COLO829 (cell line): ENCODE measurements around the gene HRG.
"Not testable (repeated sequence)": the region's sequence is repeated elsewhere in the genome, so short reads cannot be mapped to it uniquely, and the experiment has no call there.

Experiments
- DNase-seq: peaks from one replicate; pipeline ENCODE4 v3.0.0; 2012; ENCODE audit warnings: low spot score

HRG gene

DNA sequence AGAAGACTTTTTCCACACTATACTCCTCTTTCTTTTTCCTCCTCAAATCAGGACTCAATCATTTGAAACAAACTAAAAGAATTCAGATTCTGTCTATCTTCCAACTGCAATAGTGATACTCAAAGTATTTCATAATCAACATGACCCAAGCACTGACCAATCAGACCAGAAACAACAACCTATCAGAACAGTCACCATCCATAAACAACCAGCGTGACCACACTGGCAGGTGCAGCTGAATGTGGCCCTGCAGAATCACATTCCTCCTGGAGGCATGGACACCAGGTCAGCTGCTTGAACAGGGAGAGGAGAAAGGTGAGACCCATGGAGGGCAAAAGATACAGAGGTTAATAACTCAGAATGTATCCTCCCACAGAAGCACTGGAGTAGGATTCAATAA is 13.3 kb downstream of the HRG start:
- no peak for DNase-seq

DNA sequence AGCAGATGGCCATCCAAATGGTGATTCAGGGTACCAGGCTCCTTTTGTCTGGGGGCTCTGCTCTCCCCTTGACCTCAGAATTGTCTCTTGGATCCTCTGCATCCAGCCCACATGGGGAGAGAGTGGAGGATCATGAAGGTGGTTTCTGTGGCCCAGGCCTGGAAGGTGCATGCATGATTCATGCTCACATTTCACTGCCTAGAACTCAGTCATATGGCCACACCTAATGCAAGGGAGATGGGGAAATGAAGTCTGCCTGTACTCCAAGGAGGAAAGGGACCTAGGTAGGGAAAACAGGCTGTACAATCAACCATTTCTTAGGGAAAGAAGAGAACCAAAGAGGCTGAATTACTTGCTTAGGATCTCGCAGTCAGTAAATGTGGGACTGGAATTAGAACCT is 15.1 kb downstream of the HRG start:
- DNase-seq, result no peak

DNA sequence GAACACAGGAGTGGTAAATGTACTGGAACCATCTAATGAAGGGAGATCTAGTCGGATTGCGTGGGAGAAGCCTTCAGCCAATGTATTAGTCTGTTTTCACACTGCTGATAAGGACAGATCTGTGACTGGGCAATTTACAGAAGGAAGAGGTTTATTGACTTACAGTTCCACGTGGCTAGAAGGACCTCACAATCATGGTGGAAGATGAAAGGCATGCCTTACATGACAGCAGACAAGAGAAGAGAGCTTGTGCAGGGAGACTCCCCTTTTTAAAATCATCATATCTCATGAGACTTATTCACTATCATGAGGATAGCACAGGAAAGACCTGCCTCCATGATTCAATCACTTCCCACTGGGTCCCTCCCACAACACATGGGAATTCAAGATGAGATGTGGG is 17.0 kb downstream of the HRG start:
- no peak for DNase-seq

DNA sequence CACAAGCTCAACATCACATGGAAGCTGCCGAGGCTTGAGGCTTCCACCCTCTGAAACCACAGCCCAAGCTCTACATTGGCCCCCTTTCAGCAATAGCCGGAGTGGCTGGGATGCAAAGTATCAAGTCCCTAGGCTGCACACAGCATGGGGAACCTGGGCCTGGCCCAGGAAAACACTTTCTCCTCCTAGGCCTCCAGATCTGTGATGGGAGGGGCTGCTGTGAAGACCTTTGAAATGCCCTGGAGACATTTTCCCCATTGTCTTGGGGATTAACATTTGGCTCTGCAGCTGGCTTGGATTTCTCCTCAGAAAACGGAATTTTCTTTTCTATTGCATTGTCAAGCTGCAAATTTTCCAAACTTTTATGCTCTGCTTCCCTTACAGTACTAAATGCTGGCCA is 18.2 kb downstream of the HRG start:
- DNase-seq, result no peak

DNA sequence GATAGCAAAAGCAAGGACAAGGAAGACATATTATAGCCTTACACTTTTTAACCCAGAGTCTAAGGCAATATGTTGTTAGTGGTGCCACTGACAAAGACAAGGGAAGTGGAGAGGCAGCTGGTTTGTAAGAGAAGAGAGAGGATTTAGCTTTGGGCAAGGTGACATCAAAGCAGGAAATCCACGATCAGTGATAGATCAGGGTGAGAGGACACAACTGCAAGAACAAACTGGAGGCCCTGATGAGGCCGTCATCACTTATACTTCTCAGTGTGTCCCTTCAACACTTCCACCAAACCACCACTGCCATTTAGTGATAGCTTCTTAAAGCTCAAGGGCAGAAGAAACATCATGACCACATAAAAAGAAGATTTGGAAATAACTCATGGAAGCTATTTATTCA is 20.7 kb downstream of the HRG start:
- DNase-seq, result not testable (repeated sequence)

DNA sequence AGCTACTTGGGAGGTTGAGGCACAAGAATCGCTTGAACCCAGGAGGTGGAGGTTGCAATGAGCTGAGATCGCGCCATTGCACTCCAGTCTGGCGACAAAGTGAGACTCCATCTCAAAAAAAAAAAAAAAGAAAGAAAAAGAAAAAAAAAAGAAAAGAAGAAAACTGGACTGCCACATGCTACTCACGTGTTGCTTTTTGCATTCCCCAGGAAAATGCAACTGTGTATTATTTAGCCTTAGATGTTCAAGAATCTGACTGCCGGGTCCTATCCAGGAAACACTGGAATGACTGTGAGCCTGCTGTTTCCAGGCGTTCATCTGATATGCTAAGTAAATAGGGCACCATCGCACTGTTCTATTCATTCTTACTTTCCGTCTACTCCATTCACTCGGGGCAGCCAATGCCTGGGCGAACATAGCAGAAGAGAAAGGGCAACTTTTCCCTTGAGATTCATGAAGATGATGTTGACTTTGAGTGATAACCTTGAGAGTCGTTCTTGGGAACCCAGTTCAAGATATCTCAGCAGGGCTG is 21.4 kb downstream of the HRG start:
- DNase-seq, result no peak

DNA sequence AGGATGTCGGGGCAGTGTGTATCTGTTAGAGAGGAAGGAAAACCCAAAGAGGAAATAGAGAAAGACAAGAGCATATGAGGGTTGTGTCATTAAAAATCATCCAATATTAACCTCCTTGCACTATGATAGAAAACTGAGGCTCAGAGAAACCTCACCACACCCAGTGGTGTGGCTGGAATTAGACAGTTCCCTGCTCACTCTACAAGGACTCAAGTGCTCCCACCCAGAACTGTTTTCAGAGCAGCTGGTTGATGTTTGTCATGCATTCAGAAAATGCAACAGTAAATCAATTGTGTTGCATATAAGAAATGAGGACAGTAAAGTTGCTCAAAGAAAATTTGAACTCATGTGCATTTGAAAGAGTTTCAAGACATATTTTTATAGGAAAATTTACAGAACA is 24.5 kb downstream of the HRG start:
- not testable (repeated sequence) for DNase-seq

DNA sequence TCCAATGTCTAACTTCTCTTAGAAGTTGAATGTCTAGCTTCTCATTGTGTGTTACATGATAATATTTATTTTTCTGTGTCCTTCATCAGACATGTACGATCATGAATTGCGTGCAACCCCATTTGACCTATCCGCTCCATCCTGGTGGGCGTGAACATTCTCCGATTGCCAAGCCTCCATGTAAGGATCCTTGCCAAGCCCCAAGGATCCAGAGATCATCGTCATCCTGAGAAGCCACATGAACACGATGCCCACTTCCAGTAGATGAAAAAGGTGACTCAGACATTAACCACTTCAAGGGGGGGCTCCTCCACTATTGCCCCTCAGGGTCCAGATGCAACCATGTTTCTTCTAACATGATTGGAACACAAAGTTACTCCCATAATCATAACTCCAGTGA is 25.9 kb downstream of the HRG start:
- no peak for DNase-seq

DNA sequence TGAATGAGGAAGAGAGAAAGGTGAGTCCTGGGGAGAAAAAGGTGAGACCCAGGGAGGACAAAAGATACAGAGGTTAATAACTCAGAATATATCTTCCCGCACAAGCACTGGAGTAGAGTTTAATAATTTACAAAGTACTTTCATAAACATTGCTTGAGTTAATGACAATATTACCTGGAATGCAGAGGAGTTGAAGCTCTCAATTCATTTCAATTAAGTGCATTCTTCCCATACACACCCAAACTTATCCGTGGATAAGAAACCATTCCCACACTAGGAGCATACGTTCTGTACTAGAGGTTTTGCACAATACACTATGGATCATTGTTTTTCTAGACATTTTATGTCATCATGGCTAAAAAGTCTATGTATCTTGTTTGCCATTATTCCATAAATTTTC is 28.0 kb downstream of the HRG start:
- DNase-seq, result no peak

DNA sequence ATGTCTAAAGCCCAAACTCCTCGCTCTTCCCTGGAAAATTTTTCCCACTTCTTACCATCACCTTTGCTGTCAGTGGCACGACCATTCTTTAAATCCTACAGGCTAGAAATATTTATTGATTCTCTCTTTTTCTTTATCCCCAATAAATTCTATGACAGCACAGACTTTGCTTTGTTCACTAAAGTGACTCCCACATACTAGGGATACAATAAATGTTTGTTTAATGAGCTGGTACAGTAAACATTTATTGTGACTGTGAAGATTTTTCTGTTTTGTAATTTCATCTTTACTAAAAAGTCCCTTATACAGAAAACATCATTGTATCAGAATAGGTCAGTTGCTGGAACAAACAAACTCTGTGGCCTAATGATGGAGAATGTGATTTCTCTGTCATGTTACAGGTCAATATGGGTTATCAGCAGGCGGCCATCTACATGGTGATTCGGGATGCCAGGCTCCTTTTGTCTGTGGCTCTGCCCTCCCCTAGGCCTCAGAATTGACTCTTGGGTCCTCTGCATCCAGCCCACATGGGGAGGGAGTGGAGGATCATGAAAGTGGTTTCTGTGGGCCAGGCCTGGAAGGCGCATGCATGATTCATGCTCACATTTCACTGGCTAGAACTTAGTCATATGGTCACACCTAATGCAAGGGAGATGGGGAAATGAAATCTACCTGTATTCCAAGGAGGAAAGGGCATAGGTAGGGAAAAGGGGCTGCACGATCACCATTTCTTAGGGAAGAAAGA is 28.6 kb downstream of the HRG start:
- DNase-seq, result no peak

DNA sequence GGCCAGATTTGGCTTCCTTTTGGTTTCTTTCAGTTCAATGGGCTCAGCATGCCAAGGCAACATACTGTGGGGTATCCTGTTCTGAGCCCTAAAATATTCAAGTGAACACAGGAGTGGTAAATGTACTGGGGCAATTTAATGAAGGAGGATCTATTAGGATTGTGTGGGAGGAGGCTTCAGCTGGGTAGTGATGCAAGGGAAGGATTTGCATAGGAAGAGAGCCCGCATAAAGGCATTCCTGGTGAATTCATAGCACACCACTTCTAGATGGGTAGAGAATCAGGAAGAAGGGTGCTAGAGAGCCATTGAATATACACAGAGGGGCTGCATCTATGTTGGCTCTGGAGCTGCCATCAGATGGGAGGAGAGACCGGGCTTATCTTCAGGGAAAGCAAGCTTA is 30.7 kb downstream of the HRG start:
- DNase-seq, result no peak

DNA sequence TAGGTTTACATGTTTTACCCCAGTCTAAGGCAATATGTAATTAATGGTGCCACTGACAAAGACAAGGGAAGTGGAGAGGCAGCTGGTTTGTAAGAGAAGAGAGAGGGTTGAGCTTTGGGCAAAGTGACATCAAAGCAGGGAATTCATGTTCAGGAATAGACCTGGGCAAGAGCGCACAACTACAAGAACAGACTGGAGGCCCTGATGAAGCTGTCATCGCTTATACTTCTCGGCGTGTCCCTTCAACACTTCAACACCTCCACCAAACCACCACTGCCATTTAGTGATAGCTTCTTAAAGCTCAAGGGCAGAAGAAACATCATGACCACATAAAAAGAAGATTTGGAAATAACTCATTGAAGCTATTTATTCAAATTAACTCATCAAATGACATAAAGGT is 31.7 kb downstream of the HRG start:
- DNase-seq, result no peak

DNA sequence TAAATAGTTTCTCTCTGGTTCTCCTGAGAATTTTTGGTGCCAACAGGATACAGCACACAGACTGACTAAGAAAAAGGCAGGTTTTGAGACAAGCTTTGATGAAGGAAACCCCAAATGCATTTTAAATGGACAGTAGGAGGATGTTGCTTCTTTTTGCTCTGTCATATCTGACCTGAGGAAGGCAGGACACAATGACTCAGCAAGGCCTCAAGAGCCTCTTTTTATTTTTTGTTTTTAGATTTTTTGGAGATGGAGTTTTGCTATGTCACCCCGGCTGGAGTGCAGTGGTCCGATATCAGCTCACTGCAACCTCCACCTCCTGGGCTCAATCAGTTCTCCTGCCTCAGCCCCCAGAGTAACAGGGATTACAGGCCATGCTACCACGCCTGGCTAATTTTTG is 34.5 kb downstream of the HRG start:
- no peak for DNase-seq

DNA sequence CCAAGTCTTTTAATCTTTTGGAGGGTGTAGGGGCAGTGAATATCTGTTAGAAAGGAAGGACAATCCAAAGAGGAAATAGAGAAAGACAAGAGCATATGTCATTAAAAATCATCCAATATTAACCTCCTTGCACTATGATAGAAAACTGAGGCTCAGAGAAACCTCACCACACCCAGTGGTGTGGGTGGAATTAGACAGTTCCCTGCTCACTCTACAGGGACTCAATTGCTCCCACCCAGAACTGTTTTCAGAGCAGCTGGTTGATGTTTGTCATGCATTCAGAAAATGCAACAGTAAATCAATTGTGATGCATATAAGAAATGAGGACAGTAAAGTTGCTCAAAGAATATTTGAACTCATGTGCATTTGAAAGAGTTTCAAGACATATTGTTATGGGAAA is 36.6 kb downstream of the HRG start:
- DNase-seq, result not testable (repeated sequence)

DNA sequence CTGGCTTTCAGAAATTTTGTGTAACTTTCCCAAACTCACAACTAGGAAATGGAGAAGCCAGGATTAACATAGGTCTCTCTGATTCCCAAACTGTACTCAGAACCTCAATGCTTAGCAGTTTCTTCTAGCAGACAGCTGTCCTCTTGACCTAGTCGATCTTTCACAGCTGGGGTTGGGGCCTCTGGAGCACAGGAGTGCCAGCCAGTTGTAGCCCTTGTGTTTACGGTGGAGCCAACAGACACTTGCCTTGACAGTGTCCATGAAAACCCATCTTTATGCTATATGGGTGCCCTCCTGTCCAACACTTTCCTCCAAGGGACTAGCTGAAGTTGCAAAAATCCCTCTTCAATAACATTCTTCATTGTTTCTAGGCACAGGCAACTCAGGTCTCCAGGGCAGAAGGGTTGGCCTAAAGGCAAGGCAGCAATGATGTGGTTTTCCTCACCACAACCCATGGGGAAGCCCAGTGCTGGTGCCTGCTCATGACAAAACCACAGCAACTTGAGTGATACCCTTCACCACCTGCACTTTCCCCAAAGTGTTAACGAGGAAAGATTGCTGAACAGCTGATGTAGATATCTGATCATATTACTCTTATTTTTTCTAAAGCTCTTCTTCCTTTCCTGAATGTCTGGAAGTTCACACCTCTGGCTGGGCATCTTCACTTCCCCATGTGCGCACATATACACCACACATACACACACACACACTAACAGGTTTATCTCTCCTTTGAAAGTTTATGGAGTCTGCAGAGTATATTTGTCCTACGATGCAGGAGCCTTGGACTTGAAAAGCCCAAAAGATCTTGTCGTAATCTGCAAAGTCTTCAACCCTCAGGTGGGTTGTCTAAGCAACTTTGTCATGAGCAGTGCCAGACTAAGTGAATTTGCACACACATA is 40.3 kb downstream of the HRG start:
- DNase-seq, result no peak

DNA sequence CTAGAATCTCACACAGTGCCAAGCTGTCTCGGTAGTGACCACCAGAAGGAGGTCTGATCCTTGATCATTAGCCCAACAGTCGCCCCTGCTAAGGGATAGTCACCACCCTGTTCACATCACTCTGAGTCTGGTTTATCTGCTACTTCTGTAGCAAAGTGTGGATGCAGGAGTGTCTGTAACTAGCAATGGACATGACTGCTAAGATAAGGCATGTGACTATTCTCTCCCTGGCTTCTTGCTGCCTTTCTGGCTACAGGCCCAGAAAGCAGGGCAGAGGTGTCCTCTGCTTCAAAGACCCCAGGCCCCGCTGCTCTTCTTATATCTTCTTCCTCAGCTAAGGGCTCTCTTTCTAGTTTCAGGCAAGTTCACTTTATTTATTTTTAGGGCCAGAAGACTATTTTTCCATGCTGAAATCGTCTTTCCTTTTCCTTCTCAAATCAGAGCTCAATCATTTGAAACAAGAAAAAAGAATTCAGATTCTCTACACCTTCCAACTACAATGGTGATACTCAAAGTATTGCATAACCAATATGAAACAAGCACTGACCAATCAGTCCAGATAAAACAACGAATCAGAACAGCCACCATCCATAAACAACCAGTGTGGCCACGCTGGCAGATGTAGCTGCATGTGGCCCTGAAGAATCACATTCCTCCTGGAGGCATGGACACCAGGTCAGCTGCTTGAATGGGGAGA is 43.3 kb downstream of the HRG start:
- DNase-seq, result no peak

DNA sequence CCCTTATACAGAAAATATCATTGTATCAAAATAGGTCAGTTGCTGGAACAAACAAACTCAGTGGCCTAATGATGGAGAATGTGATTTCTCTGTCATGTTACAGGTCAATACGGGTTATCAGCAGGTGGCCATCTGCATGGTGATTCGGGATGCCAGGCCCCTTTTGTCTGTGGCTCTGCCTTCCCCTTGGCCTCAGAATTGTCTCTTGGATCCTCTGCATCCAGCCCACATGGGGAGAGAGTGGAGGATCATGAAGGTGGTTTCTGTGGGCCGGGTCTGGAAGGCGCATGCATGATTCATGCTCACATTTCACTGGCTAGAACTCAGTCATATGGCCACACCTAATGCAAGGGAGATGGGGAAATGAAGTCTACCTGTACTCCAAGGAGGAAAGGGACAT is 44.9 kb downstream of the HRG start:
- not testable (repeated sequence) for DNase-seq

DNA sequence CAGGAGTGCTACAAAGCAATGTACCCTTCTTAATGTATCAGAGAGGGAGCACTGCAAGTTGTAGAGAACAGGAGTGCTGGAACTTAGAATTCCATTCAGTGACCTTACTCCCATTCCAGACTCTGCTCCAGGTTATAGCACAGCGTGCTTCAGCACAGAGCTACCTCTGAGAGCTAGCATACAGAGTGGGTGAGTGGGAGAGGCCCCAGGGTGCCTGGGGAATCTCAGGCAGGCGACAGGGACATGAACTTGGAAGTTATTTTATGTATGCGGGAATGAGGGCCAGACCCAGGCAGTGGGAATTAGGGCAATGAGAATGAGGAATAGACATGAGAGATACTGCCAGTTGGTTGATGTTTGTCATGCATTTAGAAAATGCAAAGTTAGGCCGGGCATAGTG is 47.7 kb downstream of the HRG start:
- no peak for DNase-seq

DNA sequence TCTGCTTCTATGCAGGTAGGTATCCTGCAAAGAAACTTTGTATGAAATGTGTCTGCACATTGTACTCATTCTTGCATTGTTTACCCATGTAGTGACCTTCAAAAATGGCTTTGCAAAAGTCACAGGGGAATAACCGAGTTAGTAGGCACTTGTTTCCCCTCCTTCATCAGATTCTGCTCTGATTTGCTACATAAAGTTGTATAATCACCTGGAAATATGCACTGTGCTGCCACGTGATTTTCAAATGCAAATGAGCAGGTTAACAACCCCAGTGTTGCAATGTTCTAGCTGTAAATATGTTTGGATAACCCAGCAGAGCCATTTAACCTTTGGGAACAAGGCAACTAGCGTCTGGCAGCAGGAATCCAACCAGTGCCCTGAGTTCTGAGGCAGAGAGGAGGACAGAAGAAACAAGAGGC is 51.2 kb downstream of the HRG start, which contains the start of gene KNG1:
TSS of gene KNG1 (plus strand) at position 321 of the 419 bp plus-strand sequence. CDS start 184 bp downstream, outside the sequence.
- no peak for DNase-seq

DNA sequence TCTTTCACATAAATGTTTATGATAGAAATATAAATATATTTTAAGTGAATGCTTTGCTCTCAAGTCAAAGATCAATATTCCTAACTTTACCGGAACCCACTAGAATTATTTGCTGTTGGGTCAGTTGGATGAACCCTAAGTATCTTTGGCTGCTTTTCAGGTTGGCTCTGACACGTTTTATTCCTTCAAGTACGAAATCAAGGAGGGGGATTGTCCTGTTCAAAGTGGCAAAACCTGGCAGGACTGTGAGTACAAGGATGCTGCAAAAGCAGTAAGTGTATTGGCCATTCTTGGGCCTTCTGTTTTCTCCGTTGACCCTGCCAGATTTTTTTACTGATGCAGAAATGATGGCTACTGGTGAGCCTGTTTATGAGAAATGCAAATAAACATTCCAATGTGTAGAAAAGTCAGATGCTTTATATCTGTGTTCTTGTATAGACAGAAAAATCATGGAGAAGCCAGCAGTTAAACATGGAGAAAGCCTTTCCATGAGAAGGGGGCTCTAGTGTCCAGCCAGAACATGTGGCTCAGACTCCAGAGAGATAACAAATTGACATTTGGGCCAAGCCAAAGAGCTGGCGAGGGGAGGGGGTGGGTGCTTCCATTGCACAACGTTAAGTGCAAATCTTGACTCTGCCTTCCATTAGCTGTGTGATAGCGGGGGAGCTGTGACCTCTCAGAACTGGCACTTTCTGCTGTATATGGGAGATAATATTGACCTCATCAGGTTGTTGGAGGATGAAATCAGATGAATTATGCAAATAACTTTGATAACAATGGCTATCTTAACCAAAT is 54.3 kb downstream of the HRG start:
- no peak for DNase-seq

DNA sequence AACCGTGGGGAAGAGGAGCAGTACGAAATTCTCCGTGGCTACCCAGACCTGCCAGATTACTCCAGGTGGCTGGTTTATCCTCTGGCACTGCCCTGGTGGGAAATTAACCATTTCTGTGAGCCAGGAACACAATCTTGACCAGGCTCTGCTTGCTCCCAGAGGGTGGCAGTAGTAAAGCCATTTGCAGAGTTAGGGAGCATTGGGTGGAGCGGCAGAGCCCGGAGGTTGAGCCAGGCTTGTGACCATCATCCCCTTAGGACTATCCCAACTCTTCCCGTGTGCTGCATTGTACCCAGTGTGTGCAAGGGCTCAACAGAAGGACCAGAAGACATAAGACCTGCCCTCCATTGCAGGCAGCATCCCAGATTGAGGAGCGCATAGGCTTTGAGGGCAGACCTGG is 56.6 kb downstream of the HRG start:
- no peak for DNase-seq

DNA sequence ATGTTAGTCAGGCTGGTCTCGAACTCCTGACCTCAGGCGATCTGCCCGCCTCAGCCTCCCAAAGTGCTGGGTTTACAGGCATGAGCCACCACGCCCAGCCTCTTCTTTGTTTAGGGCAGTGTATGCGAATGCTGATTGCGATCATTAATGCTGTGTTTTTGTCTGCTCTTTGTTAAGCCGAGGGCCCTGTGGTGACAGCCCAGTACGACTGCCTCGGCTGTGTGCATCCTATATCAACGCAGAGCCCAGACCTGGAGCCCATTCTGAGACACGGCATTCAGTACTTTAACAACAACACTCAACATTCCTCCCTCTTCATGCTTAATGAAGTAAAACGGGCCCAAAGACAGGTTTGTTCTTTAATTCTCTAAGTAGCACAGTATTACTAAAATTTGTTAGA is 59.1 kb downstream of the HRG start:
- DNase-seq, result no peak
